LNCaP clone FGC (cell line): ENCODE measurements around the gene COL6A3.
"Not testable (repeated sequence)": the region's sequence is repeated elsewhere in the genome, so short reads cannot be mapped to it uniquely, and the experiment has no call there.

Experiments
- DNase-seq: peaks from one replicate; pipeline ENCODE4 v3.0.0-alpha.2; 2011; ENCODE audit warnings: low read depth
- H3K4me3 ChIP-seq: 2 replicates; pipeline ENCODE4 v1.5.1; 2011; ENCODE audit warnings: mild to moderate bottlenecking, low read depth, low read length, control low read depth
- TF ChIP-seq, protein P1 (sequence below): IDR thresholded peaks from 2 replicates; pipeline ENCODE4 v1.5.1; 2012; ENCODE audit warnings: mild to moderate bottlenecking; ENCODE audit not compliant: control insufficient read depth, insufficient read depth; ENCODE audit errors: extremely low read depth

Gene COL6A3

GRCh38 chr2:237355701-237356100 lies 58.3 kb downstream of the COL6A3 start:
- TF ChIP-seq, protein P1, sequence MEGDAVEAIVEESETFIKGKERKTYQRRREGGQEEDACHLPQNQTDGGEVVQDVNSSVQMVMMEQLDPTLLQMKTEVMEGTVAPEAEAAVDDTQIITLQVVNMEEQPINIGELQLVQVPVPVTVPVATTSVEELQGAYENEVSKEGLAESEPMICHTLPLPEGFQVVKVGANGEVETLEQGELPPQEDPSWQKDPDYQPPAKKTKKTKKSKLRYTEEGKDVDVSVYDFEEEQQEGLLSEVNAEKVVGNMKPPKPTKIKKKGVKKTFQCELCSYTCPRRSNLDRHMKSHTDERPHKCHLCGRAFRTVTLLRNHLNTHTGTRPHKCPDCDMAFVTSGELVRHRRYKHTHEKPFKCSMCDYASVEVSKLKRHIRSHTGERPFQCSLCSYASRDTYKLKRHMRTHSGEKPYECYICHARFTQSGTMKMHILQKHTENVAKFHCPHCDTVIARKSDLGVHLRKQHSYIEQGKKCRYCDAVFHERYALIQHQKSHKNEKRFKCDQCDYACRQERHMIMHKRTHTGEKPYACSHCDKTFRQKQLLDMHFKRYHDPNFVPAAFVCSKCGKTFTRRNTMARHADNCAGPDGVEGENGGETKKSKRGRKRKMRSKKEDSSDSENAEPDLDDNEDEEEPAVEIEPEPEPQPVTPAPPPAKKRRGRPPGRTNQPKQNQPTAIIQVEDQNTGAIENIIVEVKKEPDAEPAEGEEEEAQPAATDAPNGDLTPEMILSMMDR: no peak
- no peak for DNase-seq
- no peak overlapping the region for H3K4me3 ChIP-seq

- TF ChIP-seq, protein P1: no peak
- H3K4me3 ChIP-seq: no peak overlapping the region
- no peak for DNase-seq
Measured at GRCh38 chr2:237354892-237355291, 59.1 kb downstream of the COL6A3 start.

- DNase-seq, H3K4me3 ChIP-seq: not testable (repeated sequence)
Measured at GRCh38 chr2:237354172-237354571, 59.8 kb downstream of the COL6A3 start.

DNA sequence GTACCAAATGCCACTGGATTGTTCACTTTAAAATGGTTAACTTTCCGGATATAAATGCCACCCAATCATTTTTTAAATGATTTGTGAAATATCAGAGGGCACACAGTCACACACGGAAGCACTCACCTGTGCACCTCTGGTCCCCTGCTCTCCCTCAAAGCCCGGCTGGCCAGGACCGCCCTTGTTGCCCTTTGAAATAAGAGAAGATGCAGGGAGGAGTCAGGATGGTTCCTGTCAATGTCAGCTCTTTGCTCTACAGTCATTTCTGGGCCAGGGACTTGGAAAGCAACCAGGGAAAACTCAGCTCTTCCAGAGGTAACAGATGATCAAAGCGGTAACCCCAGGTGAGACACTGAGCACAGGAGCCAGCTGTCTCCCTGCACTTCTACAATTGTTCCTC lies 60.7 kb downstream of the COL6A3 start:
- TF ChIP-seq, protein P1: no peak
- H3K4me3 ChIP-seq: no peak overlapping the region
- DNase-seq: no peak

- no peak overlapping the region for H3K4me3 ChIP-seq
- TF ChIP-seq, protein P1: no peak
- no peak for DNase-seq
Measured at GRCh38 chr2:237352279-237352845, 61.6 kb downstream of the COL6A3 start.

- H3K4me3 ChIP-seq: no peak overlapping the region
- DNase-seq: no peak
- TF ChIP-seq, protein P1: no peak
Measured at GRCh38 chr2:237351796-237352195, 62.2 kb downstream of the COL6A3 start.

- TF ChIP-seq, protein P1: no peak
- no peak overlapping the region for H3K4me3 ChIP-seq
- no peak for DNase-seq
Measured at GRCh38 chr2:237351046-237351445, 62.9 kb downstream of the COL6A3 start.
